Lower leg skin (tissue), 3 donors: Measurements from ENCODE around the gene SEMA3D.

ENCODE experiments used
- POLR2A ChIP-seq, 2 donors: fragments of 450-650 bp; IDR thresholded peaks; one replicate each; pipeline ENCODE4 v1.6.1; 2016 to 2017; ENCODE audit warnings: antibody characterized with exemption in 2 of 2, mild to moderate bottlenecking in 1 of 2, moderate library complexity in 1 of 2
- TF ChIP-seq, protein P1 (sequence below), 3 donors: fragments of 450-650 bp; IDR thresholded peaks; one replicate each; pipeline ENCODE4 v1.5.1; 2016; ENCODE audit warnings: antibody characterized with exemption in 3 of 3, mild to moderate bottlenecking in 3 of 3, moderate library complexity in 2 of 3

GRCh38 chr7:84975586-84976185 is 211.2 kb downstream of the SEMA3D start:
- no peak for TF ChIP-seq POLR2A (IDR thresholded peaks at IDR 0.05)
- TF ChIP-seq, protein P1, sequence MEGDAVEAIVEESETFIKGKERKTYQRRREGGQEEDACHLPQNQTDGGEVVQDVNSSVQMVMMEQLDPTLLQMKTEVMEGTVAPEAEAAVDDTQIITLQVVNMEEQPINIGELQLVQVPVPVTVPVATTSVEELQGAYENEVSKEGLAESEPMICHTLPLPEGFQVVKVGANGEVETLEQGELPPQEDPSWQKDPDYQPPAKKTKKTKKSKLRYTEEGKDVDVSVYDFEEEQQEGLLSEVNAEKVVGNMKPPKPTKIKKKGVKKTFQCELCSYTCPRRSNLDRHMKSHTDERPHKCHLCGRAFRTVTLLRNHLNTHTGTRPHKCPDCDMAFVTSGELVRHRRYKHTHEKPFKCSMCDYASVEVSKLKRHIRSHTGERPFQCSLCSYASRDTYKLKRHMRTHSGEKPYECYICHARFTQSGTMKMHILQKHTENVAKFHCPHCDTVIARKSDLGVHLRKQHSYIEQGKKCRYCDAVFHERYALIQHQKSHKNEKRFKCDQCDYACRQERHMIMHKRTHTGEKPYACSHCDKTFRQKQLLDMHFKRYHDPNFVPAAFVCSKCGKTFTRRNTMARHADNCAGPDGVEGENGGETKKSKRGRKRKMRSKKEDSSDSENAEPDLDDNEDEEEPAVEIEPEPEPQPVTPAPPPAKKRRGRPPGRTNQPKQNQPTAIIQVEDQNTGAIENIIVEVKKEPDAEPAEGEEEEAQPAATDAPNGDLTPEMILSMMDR (IDR thresholded peaks at IDR 0.05), result no peak
